Measurements from ENCODE around the gene LRP2. TPM values are rescaled to one million over a fixed set of nuclear protein-coding genes. Genes with fewer than 3 reads are reported as not detected.

The LRP2 gene
- total and polyA plus RNA-seq, 8 donors: under 0.01 to 0.92 (median 0.28) TPM; not detected in 3

DNA sequence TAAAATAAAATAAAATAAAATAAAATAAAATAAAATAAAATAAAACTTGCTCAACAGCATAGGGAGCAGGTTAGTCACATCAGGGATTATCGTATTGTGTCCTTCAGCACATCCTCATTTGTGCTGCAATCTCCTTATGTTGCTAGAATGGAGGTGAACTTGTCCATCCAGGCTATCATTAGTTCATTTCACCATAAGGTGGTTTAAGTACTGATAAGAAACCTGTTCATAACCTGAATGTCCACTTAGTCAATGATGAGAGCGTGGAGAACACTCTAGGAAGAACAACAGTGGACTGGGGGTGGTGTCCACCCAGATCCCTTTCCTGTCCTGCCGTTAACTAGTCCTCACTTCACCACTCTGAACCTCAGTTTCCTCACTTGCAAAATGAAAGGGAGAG lies 271.1 kb downstream of the LRP2 start:
- Histone ChIP-seq H3K36me3 (no peaks in the 10 kb centered on the region), H3K4me1 (peaks cover 0 to 15% (median 5%) of the 10 kb centered on the region in 4 donors), H3K9me3 (no peaks in the 10 kb centered on the region), H3K27me3 (no peaks in the 10 kb centered on the region), H3K27ac (no peak overlapping the region), H3K4me3 (no peak overlapping the region)
- TF ChIP-seq, protein P1, sequence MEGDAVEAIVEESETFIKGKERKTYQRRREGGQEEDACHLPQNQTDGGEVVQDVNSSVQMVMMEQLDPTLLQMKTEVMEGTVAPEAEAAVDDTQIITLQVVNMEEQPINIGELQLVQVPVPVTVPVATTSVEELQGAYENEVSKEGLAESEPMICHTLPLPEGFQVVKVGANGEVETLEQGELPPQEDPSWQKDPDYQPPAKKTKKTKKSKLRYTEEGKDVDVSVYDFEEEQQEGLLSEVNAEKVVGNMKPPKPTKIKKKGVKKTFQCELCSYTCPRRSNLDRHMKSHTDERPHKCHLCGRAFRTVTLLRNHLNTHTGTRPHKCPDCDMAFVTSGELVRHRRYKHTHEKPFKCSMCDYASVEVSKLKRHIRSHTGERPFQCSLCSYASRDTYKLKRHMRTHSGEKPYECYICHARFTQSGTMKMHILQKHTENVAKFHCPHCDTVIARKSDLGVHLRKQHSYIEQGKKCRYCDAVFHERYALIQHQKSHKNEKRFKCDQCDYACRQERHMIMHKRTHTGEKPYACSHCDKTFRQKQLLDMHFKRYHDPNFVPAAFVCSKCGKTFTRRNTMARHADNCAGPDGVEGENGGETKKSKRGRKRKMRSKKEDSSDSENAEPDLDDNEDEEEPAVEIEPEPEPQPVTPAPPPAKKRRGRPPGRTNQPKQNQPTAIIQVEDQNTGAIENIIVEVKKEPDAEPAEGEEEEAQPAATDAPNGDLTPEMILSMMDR (IDR thresholded peaks at IDR 0.05): no peak
- TF ChIP-seq POLR2AphosphoS5 (IDR thresholded peaks at IDR 0.05) (no peak), EP300 (IDR thresholded peaks at IDR 0.05) (no peak), POLR2A (IDR thresholded peaks at IDR 0.05) (no peak)
- intact Hi-C loops (cut with DNase I; ENCODE audit: low total_unique reads): no loop called here
- DNase-seq: no peak
- 79 to 95% (median 85%) methylated on average over 3 of the region's 3 CpGs for WGBS, 5 donors

DNA sequence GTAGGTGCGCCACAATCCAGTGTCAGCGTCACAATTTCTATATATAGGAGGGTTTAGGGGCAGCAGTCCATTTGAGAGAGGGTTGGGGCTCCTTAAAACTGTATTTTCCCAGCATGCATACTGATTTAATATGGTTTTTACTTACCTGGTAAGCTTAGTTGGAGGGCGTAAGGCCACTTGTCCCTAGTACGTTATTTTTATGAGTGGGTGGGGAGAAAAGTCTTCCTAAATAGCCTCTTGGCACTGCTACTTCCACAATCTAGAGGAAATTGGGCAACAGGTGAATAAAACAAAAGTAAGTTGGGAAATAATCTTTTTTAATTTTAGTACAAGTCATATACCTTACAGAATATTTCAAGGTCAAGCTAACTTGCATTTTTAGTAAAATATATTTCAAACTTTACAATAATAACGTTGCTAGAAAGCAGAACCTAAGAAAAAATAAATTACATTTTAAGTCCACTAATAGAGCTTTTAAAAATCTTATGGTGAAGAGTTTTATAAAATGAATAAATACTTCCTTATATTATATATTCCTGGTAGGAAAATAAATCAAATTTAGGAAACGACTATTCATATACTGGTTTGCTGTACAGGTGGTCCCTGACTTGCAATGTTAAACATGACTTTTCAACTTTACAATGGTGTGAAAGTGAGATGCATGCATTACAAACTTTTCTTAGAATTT lies 272.1 kb downstream of the LRP2 start:
- no peak for DNase-seq
- Histone ChIP-seq H3K4me3 (no peak overlapping the region), H3K36me3 (no peaks in the 10 kb centered on the region), H3K27me3 (no peaks in the 10 kb centered on the region), H3K27ac (no peak overlapping the region), H3K9me3 (peaks cover 0 to 4% (median 0%) of the 10 kb centered on the region in 4 donors), H3K4me1 (peaks cover 0 to 15% (median 5%) of the 10 kb centered on the region in 4 donors)
- intact Hi-C loops (cut with DNase I; ENCODE audit: low total_unique reads): no loop called here
- no peak for TF ChIP-seq POLR2AphosphoS5 (IDR thresholded peaks at IDR 0.05)
- WGBS, 5 donors: 84 to 91% (median 85%) methylated on average over 6 of the region's 6 CpGs

DNA sequence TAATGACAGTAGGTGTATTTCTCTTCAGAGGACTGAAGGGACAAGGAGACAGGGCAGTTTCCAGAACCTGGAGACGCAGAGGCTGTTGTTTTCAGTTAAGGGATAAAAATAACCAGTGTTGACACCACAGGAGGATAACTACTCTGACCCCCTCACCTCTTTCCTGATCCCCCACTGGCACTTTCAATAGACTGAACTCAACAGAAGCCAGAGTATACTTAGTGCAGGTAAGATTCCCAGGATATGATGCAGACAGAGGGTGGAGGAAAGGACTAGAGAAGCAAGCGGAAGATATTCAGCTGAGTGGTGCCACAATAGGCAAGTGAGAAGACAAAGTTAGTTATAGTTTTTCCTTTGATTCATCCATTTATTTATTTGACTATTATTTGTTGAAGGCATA lies 273.2 kb downstream of the LRP2 start:
- Histone ChIP-seq H3K27ac (no peak overlapping the region), H3K4me1 (peaks cover 0 to 15% (median 5%) of the 10 kb centered on the region in 4 donors), H3K27me3 (no peaks in the 10 kb centered on the region), H3K4me3 (no peak overlapping the region), H3K9me3 (peaks cover 0 to 9% (median 2%) of the 10 kb centered on the region in 4 donors), H3K36me3 (no peaks in the 10 kb centered on the region)
- intact Hi-C loops (cut with DNase I; ENCODE audit: low total_unique reads): no loop called here
- no peak for TF ChIP-seq POLR2AphosphoS5 (IDR thresholded peaks at IDR 0.05)
- TF ChIP-seq, protein P1 (IDR thresholded peaks at IDR 0.05): no peak
- TF ChIP-seq POLR2A (IDR thresholded peaks at IDR 0.05): no peak
- TF ChIP-seq EP300 (IDR thresholded peaks at IDR 0.05): no peak
- 78 to 91% (median 84%) methylated on average over 2 of the region's 2 CpGs for WGBS, 5 donors
- DNase-seq: no peak

DNA sequence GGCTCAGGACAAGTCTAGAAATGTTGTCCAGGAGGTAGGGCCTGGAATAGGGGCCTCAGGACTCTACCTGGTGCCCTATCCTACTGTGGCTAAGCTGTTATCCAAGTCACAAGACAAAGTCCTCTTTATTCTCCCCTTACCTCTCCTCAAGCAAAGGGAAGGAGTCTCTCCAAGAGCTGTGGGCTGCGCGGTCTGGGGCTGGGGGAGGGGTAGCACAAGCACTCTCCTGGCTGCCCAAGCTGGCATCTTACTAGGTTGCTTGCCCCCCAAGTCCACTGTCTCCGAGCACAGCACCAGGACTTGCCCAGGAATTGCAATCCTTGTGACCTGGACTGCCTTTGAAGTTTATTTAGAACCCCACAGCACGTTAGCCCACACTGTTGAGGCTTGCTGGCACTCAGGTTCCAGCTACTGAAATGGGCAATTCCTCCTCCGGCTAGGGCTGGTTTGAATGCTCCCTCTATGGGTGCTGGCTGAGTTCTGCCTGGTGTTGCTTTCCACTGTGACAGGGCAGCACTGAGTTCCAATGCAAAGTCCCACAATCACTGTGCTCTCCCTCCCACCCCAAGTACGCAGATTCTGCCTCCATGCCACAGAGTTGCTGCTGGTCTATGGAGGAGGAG lies 274.5 kb downstream of the LRP2 start:
- no peaks in the 10 kb centered on the region for H3K36me3 ChIP-seq
- DNase-seq: no peak
- H3K4me3 ChIP-seq: no peak overlapping the region
- peaks cover 0 to 9% (median 2%) of the 10 kb centered on the region in 4 donors for H3K9me3 ChIP-seq
- intact Hi-C loops (cut with DNase I; ENCODE audit: low total_unique reads): no loop called here
- H3K4me1 ChIP-seq: peaks cover 0 to 15% (median 5%) of the 10 kb centered on the region in 4 donors
- H3K27ac ChIP-seq: no peak overlapping the region
- no peaks in the 10 kb centered on the region for H3K27me3 ChIP-seq
- WGBS, 5 donors: 74 to 85% (median 82%) methylated on average over 5 to 6 of the region's 6 CpGs
- TF ChIP-seq EP300 (IDR thresholded peaks at IDR 0.05) (no peak), POLR2AphosphoS5 (IDR thresholded peaks at IDR 0.05) (no peak), POLR2A (IDR thresholded peaks at IDR 0.05) (no peak)

DNA sequence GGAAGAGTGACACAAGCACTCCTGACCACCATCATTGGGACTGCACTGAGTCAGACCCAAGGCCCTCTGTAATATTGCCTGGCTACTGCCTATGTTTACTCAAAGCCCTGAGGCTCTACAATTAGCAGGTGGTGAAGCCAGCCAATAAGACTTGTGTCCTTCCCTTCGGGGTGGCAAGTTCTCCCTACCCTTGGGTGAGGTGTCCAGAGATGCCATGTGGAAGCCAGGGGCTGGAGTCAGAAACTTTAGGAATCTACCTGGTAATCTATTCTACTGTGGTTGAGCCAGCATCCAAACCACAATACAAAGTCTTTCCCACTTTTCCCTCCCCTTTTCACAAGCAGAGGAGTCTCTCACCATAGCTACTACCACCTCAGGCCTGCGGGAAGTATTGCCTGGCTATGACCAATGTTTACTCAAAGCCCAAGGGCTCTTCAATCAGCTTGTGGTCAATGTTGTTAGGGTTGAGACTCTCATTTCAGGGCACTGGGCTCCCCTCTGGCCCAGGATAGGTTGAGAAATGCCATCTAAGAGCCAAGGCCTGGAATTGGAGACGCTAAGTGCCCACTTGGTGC lies 275.4 kb downstream of the LRP2 start:
- intact Hi-C loops (cut with DNase I; ENCODE audit: low total_unique reads): no loop called here
- H3K9me3 ChIP-seq: peaks cover 0 to 9% (median 2%) of the 10 kb centered on the region in 4 donors
- H3K27ac ChIP-seq: no peak overlapping the region
- H3K4me3 ChIP-seq: no peak overlapping the region
- DNase-seq: no peak
- H3K27me3 ChIP-seq: no peaks in the 10 kb centered on the region
- H3K36me3 ChIP-seq: no peaks in the 10 kb centered on the region
- 82 to 97% (median 88%) methylated on average over 2 to 3 of the region's 3 CpGs for WGBS, 5 donors
- TF ChIP-seq, protein P1 (IDR thresholded peaks at IDR 0.05): no peak
- TF ChIP-seq POLR2AphosphoS5 (IDR thresholded peaks at IDR 0.05) (no peak), POLR2A (IDR thresholded peaks at IDR 0.05) (no peak), EP300 (IDR thresholded peaks at IDR 0.05) (no peak)
- peaks cover 0 to 8% (median 2%) of the 10 kb centered on the region in 4 donors for H3K4me1 ChIP-seq

All from stomach (tissue), 9 donors.